KG1 (cell line): ENCODE measurements around the gene FAM120A.
A peak's percentile ranks its signal among the peaks of the same experiment; 100 is the strongest.

ENCODE experiments used
- DNase-seq: peaks from one replicate; lab custom pipeline; 2025; lab: John Stamatoyannopoulos, UW

FAM120A gene

DNA sequence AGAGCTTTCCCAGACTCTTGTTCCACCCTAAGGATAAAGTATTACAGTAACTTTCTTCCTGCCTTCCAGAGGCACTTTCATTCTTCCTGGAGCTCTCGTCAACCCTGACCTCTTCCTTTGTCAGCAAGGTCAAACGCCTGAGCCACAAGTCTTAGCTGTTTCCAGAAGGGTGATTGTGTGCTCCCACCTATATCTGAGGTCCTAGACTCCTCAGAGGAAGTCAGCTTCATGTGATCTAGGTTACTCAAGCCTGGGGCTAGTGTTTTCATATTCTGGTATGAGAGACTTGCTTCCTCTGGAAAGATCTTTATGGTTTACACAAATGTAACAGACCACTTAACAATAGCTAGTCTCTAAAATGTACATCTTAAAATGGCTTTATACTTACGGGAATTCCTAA, 5.4 kb upstream of the FAM120A start:
- DNase-seq, result no peak

- no peak for DNase-seq
Measured at GRCh38 chr9:93447655-93448054, 3.8 kb upstream of the FAM120A start.

GRCh38 chr9:93451849-93452709, 594 bp downstream of the FAM120A start:
- DNase-seq, result peak; percentile 9

DNA sequence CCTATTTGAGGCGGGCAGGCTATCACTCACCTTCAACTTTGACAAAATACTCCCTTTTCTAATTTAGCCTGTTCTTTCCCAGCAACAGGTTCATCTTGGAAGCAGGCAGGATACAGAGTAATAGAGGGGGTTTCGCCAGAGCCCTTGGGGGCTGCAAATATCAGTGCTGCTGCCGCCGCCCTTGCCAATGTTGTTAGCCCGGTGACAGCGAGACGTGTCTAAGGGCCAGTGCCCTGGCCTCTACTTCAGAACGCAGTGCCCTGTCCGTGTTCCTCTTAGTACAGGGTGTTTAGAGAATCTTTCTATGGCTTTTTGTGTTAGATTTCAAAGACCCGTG, 1.2 kb downstream of the FAM120A start:
- DNase-seq, result peak; percentile 48

- DNase-seq, result peak; percentile 71
Measured at GRCh38 chr9:93453047-93453914, 1.8 kb downstream of the FAM120A start, which contains the start of gene FAM120AOS. Gene FAM120AOS (minus strand): TSS chr9:93453581. CDS start chr9:93452709, 872 bp downstream.

DNA sequence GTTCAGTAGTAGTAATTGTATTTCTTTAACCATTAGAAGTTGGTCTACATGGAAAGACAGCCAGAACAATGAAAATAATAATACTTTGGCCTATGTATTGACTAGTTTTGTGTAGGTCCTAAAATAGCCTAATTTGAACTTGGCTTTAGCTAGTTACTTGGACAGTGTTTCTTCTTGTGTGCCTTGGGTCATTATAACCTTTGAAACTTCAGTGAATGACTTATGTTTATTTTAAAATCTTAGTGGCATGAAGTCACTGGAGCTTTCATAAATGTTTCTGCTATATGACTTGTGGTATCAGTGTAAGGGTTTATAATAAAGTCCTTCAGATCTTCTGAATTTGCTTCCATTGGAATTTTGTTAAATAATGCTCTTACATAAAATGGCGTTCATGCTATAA, 4.5 kb downstream of the FAM120A start:
- no peak for DNase-seq

- no peak for DNase-seq
Measured at GRCh38 chr9:93456504-93456903, 5.0 kb downstream of the FAM120A start.

DNA sequence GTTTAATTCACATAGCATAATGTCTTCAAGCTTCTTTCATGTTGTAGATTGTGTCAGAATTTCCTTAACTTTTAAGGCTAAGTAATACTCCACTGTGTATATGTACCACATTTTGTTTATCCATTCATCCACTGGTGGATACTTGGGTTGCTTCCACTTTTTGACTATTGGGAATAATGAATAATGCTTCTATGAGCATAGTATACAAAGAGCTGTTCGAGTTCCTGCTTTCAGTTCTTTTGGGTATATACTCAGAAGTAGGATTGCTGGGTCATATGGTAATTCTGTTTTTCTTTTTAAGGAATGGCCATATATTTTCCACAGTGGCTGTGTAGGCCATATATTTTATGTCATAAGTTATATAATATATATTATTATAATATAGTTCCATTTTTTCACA, 5.5 kb downstream of the FAM120A start:
- no peak for DNase-seq

DNA sequence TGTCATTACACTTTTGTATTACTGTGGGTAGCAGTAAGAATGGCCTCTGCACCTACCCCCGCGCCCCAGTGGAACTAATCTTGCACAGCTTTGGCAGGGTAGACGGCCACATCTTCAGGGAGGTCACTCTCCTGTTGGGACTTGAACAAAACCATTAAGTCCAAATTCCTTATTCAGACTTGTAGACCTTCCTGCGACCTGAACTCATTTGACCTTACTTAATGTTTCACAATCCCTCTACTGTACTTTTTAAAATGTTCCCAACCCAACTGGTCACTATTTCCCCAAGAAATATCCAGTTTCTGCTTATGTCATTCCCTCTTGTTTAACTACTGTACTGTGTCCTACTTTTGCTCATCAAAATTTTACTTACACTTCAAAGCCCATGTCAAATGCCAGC, 7.2 kb downstream of the FAM120A start:
- no peak for DNase-seq

DNA sequence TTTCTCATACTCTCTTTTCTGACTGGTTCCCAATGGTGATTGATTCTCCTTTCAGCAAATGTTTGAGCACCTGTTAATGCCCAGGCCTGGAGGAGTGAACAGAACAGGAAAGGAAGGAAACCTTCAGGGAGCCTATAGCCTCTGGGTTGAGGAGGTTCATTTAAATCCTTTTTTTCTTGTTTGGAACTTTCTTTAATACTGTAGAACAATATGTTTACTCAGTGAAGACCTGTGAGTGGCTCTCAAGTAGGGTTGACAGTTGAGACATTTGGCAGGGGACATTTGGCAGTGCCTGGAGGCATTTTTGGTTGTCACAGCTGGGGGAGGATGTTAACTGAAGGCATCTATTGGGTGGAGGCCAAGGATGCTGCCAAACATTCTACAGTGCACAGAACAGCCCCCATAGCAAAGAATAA, 8.0 kb downstream of the FAM120A start:
- DNase-seq, result no peak

GRCh38 chr9:93460689-93461413, 9.4 kb downstream of the FAM120A start:
- no peak for DNase-seq

GRCh38 chr9:93461414-93461743, 9.9 kb downstream of the FAM120A start:
- DNase-seq, result no peak

- DNase-seq, result no peak
Measured at GRCh38 chr9:93461821-93462220, 10.3 kb downstream of the FAM120A start.

DNA sequence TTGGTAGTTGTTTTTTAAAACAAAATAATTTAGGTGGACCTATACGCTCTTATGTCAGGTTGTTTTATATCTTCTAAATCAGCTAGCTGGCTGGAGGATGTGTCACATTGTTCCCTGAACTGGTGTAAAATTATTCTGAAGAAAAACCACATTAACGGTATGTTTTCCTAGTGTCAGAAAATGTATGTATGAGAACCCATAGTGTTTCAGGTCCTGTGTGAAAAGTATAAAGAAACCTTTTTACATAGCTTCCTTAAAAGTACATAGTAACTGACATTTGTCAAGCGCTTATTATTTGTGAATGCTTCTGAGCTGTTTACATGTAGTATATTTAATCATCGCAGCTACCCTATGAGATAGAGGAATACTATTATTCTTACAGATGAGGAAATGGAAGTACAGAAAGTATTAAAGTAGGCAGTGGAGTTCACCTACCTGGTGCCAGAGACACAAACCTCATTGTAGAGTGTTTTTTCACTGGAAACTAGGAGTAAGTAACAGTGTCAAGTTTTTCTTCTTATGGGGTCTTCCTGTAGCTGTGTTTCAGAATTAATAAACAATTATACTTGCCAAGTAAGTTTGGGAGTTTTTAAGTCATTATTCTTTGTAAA, 12.3 kb downstream of the FAM120A start:
- no peak for DNase-seq

DNA sequence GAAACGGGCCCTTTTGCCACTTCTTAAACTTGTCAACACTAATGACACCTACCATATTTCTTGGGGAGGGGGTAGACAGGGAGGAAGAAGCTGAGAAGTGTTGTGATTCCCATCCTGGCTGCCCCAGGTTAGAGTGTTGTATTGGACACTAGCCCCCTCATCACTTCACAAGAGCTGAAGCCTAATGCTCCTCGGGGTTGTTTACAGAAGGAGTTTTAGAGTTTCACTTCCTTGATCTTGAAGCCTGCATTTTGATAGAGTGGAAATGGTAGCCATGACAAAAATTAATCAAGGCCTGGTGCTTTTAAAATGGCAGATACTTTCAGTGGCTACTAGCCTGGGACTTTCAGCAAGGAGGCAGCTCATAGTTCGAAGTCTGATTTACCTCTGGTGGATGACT, 12.9 kb downstream of the FAM120A start:
- DNase-seq, result no peak

GRCh38 chr9:93464876-93465275, 13.4 kb downstream of the FAM120A start:
- DNase-seq, result no peak

GRCh38 chr9:93465855-93466254, 14.4 kb downstream of the FAM120A start:
- DNase-seq, result no peak

DNA sequence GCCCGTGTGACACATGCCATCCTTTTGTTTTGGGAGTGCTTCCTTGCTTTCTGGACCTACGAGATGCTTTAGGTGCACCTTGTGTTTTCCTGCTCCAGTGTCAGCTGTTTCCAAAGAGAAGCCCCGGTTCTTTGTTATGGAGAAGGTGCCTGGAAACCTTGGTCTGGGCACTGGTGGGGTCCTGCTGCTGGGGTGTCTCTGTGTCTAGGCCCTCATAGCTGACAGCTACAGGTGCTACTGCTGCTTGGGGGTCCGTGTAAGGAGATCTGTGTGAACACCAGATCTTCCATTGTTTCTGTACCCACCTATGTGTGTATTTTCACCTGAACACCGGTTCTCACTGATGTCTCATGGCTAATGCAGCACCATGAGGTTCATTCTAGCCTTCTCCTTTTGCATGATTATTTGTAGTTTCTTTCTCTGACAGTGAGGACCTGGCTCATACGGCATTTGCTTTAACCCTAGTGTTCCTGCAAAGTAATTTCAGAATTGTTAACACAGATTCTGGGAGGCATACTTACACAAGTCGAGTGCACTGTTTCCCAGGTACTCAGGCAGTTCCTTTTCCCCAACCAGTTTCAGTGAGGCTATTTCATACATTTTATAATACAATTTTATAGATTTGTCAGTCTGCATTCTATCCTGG, 15.1 kb downstream of the FAM120A start:
- no peak for DNase-seq

GRCh38 chr9:93467062-93467416, 15.6 kb downstream of the FAM120A start:
- DNase-seq, result no peak

DNA sequence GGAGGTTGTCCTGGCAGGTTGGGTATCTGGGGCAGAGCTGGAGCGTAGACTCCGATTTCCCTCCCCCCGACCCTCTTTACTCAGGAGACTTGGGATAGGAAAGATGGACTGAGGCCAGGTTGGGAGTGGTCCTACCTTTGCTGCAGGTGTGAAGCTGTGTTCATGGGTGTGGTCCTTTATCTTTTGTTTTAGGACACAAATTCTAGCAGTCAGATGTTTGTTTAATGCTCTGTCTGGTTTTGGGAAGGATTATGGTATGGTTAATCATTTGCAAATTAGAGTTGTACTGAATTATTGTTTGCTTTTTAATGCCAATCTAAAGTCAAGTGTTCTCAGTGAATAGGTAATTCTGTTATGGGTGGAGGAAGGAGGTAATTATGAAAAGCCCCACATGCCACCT, 16.0 kb downstream of the FAM120A start:
- DNase-seq, result no peak

DNA sequence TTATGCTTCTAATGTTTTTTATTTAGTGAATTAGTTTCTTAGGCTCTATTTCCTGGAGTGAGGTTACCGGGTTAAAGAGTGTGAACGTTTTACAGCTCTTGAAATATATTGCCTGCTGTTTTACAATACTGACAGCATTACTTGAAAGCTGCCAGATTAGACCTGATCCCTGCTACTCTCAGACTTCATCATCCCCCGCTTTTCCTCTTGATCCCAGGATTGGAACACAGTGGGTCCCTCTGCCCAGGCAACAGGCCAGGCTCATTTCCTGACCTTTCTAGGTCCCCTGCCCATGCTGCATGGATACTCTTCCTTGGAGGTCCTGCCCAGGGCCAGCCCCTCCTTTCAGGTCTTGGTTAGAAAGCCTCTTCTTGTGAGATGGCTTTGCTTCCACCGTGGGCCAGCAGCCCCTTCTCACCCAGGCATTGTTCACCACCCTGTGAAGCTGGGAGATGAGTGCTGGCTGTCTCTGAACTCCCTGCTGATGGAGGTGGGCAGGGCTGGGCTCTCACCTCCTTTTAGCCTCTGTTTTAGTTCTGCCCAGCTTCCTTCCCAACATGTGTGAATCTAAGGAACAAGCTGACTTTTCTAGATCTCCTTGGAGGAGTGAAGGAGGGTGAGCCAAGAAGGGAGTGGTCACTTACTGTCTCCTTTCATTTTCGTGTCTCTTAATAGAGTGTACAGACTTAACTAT, 17.4 kb downstream of the FAM120A start:
- DNase-seq, result no peak
